NCI-H128 (cell line): Measurements from ENCODE around the gene F2.
"Not testable (repeated sequence)": the region's sequence is repeated elsewhere in the genome, so short reads cannot be mapped to it uniquely, and the experiment has no call there.

Experiments
- DNase-seq: peaks from one replicate; lab custom pipeline; 2025; ENCODE audit not compliant: unreplicated experiment; lab: John Stamatoyannopoulos, UW

Gene F2

DNA sequence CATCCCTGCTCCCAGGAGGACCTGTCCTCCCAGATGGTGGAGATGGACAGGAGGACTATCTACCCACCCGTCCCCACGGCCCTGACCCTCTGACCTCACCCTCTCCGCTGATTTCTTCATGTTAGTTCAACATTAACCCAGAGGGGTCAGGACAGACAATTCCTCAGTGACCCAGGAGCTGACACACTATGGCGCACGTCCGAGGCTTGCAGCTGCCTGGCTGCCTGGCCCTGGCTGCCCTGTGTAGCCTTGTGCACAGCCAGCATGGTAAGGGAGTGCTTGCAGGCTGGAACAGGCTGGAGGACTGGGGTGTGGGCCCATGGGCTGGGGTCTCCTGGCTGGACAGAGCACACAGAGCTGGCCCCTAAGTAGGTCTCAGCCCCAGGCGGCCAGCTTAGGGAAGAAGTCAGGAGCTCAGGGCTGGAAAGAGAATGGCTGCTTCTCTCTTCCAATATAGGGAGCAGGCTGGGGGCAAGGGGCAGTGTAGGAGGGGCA is at the start of gene F2:
Gene F2, plus strand, starts transcription at position 166 of the 495 bp plus-strand sequence. Its CDS starts 23 bp downstream, at position 189.
- DNase-seq, result no peak

- no peak for DNase-seq
Measured at GRCh38 chr11:46669711-46670139, 49.3 kb upstream of the F2 start.

- DNase-seq, result not testable (repeated sequence)
Measured at GRCh38 chr11:46670521-46670920, 48.5 kb upstream of the F2 start.

DNA sequence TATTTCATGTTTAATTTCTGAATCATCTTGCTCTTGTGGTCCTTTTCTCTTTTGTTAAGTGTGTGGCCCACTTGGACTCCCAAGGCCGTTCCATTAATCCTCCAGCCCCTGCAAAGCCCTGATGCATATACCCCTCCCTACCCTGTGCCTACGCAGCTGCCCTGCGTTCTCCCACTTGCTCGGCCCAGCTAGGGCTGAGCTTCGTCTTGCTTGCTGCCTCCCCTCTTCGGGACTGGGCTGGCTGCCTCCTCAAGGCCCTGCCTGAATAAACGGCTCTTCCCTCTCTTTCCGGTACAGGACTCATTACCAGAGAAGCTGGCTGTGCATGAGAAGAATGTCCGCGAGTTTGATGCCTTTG is 47.1 kb upstream of the F2 start:
- DNase-seq, result no peak

GRCh38 chr11:46672381-46672839 is 46.6 kb upstream of the F2 start:
- DNase-seq, result no peak

DNA sequence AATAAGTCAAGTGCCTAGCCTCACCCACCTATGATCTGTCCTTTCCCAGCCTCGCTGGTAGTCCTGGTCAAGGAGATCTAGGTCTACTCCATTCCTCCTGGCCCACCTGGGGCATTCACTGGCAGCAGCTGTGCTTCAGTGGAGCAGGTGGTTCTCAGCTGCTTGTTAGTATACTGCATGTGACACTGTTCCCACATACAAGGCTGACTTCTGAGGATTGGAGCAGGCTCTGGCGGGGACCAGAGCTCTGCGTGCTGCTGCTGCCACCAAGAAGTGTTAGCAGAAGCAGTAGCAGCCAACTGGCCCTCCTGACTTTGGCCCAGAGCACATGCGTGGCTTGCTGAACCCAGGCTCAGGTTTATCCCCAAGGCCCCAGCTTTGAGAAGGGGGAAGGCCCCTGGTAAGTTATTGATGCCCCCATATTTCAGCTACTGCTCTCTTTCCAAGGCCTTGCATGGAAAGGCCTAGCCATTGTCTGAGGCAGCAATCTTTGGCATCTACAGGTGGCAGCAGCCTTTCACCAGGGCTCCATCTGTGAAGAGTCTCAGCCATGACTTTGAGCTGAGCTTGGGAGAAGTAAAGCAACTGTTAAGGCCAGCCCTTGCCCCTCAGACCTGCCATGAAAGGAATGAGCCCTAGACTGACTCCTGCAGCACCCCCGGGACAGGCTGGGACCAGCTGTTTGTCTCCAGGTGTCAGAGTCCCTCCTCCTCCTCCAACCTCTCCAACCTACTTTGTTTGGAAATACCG is 45.1 kb upstream of the F2 start:
- DNase-seq, result no peak

- no peak for DNase-seq
Measured at GRCh38 chr11:46674463-46675287, 44.3 kb upstream of the F2 start.

DNA sequence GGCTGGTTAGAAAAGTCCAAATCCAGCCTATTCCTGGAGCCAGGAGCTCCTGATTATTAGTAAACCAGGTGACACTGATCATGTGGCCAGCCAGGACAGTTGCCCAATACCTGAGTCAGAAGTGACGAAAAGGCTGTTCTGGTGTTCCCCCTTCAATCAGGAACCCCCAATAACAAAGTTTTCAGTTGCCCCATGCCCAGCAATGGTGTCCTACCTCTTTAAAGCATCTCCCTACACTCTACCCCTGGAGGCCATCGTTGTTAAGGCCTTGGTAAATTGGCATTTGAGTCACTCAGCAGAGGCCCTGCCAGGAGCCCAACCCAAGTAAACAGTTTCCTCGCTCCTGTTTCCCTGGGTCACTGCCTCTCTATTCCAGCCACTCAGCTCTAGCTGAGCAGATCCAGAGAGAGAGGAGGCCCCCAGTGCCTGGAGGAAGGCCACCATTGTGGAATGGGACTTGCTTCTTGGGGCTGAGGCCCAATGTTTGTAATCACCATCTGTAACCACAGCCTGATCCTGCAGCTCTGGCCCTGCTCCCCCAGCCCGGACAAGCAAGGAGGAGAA is 43.6 kb upstream of the F2 start:
- DNase-seq, result no peak

- no peak for DNase-seq
Measured at GRCh38 chr11:46675949-46676348, 43.1 kb upstream of the F2 start.

- no peak for DNase-seq
Measured at GRCh38 chr11:46676436-46677158, 42.4 kb upstream of the F2 start.

GRCh38 chr11:46677169-46677568 is 41.8 kb upstream of the F2 start:
- DNase-seq, result no peak

DNA sequence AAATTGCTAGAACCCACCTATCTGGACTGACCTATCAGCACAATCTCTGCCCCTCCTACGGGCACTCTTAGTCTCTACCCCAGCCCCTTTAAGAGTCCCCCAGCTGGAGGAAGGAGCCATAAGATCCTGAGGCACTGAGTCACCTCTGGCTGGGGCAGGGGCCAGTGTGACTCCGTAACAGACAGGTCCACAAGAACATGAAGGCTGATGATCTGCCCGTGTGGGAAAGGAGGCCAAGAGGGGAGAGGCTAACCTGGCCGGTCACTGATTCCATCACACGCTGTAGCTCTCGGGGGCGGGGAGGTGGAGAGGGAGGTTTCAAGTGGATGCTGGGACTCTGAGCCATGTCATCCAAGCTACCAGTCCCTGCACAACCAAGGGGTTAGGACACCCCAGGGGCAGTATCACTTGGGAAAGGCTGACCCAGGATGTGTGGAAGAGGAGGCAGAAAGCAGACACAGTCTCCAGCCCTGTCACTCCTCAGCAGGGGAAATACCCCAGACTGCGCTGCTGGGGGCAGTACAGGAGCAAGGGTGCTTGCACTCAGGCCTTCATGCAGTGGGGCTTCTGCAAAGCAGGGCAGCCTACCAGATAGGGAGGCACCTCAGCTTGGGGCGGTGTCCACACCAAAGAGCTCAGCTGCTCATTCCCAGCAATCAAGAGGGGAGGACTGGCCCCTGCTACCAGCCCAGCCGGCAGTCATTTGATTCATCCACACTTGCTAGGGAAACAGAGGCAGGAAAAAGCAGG is 40.8 kb upstream of the F2 start:
- DNase-seq, result no peak

DNA sequence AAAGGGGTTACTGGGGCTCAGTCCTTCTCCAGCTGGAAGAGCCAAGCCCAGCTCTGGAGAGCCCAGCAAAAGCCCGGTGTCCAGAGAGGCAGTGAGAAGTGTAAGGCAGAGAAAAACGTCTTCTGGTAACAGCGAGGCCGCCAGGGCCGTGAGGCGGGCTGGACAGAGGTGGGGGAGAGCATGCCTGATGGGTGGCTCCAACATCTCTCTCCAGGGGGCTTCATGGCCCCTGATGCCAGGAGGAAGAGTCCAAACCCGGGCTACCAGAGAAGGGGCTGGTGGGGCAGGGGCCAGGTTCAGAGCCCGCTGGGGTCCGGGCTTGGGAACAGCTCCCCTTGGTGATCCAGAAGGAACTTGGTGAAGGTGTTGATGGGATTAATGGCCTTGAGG is 40.3 kb upstream of the F2 start:
- DNase-seq, result no peak

DNA sequence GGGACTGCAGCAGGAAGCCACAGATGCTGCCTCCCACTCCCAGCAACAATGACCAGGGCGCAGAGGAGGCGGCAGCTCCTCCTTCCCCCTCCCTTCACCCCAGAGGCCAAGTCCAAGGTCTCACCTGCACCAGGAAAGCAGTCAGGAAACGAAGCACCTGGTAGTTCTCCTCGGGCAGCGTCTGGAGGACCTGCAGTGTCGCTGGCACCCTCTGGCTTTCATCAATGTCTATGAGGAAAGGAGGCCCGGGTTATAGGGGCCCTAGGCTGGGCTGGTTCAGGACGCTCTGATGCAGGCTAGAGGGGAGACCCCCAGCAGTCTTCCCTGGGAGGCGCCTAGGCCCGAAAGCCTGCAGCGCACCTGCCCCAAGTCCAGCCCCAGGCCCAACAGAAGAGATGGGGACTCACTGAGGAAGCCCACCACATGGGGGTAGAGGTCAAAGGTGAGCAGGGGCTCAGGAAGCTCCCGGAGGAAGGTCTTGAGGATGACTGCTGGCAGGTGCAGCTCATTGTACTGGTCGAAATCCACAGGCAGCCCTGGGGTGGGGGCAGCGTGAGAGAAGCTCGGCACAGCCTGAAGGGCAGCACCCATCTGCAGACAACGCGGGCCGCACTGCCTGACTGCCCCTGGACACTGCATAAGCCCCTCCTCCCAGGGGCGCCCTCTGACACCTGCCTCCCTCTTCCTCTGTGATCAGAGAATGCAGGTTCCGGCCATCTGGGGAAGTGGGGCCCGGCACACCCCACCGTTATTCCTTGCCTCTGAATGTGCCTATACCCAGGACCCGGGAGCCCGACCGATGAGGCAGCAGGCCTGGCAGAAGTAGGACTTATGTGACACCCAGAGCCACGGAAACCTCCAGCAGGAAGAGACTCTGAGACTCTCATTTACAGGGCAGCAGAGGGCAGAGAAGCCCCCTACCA is 39.5 kb upstream of the F2 start:
- DNase-seq, result no peak

DNA sequence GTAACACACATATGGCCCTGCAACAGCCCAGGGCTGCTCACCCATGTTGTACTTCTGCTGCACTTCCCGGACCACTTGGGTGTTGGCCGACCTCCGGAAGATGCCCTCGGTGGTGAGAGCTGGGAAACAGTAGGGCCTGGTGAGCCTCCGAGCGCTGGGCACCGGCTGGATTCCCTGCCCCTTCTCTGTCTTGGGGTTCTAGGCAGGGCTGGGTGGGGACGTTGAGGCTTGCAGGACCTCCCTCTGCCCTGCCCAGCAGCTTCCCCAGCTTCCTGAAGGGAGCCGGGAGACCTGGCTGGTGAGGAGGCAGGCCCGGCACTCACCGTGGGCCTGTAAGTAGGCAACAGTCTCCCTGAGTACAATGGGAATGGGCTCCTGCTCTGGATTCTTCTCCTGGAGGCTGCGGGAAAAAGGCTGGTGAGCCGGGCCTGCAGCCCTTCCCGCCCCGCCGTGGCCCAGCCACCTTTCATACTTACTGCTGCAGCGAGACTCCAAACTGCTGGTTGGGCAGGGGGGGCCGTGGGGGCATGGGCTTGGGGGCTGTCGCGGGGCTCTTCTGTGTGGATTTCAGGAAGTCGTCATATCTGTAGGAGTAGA is 38.8 kb upstream of the F2 start:
- no peak for DNase-seq

DNA sequence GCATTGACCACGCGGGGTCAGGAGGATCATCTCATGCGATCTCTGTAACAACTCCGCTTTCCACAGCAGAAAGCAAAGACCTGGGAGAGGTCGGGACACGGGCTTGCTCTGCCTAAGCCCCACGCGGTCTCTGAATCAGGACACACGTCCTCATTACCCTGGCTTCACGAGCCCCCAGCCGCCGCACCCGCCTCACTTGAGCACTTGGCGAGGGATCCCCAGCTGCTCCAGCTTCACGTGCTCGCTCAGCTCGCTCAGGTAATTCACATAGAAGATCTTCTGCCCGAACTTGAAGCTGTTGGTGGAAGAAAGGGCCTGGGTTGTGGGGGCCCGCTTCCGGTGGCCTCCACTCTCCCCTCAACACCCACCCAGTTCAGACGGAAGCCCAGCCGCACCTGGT is 38.2 kb upstream of the F2 start:
- no peak for DNase-seq

- DNase-seq, result no peak
Measured at GRCh38 chr11:46681814-46682213, 37.2 kb upstream of the F2 start.

DNA sequence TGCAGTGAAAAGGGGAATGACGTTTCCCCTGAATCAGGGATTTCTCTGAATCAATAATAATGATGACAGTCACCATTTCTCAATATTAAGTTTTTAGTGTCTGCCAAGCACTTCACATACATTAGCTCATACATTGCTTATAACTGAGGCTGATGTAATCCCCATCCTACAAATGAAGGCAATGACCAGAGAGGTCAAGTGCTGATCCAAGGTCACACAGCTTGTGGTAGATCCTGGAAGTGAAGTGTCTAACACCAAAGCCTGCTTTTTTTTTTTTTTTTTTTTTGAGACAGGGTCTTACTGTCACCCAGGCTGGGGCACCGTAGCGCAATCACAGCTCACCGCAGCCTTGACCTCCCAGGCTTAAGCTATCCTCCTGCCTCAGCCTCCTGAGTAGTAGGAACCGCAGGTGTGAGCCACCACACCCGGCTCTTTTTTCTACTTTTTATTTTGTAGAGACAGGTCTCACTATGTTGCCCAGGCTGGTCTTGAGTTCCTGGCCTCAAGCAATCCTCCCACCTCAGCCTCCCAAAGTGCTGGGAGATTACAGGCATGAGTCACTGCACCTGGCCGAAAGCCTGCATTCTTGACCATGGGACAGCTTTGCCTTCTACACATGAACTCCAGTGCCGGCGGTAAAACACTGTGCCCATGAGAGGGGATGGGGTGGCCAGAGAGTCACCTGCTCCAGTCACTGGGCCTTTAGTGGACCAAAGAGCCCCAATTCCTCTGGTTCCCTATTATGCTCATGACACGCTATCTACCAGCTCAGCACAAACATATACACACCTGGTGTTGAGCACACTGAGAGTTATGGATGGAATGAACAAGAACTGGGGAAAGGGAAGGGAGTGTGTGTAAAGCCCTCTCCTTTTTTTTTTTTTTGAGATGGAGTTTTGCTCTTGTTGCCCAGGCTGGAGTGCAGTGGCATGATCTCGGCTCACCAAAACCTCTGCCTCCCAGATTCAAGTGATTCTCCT is 36.0 kb upstream of the F2 start:
- no peak for DNase-seq
